Stomach (tissue), 9 donors: ENCODE results near the gene TLR1. TPM values are rescaled to one million over a fixed set of nuclear protein-coding genes. Genes with fewer than 3 reads are reported as not detected.
"Not testable (repeated sequence)": the region's sequence is repeated elsewhere in the genome, so short reads cannot be mapped to it uniquely, and the experiment has no call there.

ENCODE experiments used
- DNase-seq, 2 donors: peaks; one replicate each; pipeline versions ENCODE4 v3.0.0 to v3.0.0-alpha.2; 2013 to 2019
- H3K27ac ChIP-seq, 5 donors: fragments of 200-600 bp in 4 of 5; sonication (generic) in 4 of 5; one replicate each; pipeline ENCODE4 v1.5.1; 2013 to 2019; ENCODE audit warnings: mild to moderate bottlenecking in 1 of 5, moderate library complexity in 1 of 5
- H3K27me3 ChIP-seq, 3 donors: fragments of 200-600 bp; sonication (generic); one replicate each; pipeline ENCODE4 v1.5.1; 2017 to 2019; ENCODE audit warnings: mixed run types in 1 of 3
- H3K36me3 ChIP-seq, 4 donors: fragments of 200-600 bp; sonication (generic); 1 replicate in 3 of 4; 2 replicates in 1 of 4; pipeline ENCODE4 v1.5.1; 2016 to 2019
- H3K4me1 ChIP-seq, 4 donors: fragments of 200-600 bp; sonication (generic); one replicate each; pipeline ENCODE4 v1.5.1; 2016 to 2019
- H3K4me3 ChIP-seq, 4 donors: fragments of 200-600 bp; sonication (generic) in 3 of 4; one replicate each; pipeline ENCODE4 v1.5.1; 2016 to 2019; ENCODE audit warnings: mild to moderate bottlenecking in 1 of 4
- H3K9me3 ChIP-seq, 4 donors: fragments of 200-600 bp; sonication (generic); one replicate each; pipeline ENCODE4 v1.5.1; 2016 to 2019
- EP300 ChIP-seq: sonication (generic); formaldehyde crosslinking; IDR thresholded peaks from one replicate; pipeline ENCODE4 v1.6.1; 2017; ENCODE audit warnings: antibody characterized with exemption
- POLR2A ChIP-seq, 4 donors: fragments of 450-650 bp; IDR thresholded peaks; one replicate each; pipeline ENCODE4 v1.6.1; 2016; ENCODE audit warnings: antibody characterized with exemption in 4 of 4, control low read depth in 2 of 4, mild to moderate bottlenecking in 1 of 4, moderate library complexity in 1 of 4
- POLR2AphosphoS5 ChIP-seq, 3 donors: sonication (generic); formaldehyde crosslinking; IDR thresholded peaks; one replicate each; pipeline ENCODE4 v1.6.1; 2016; ENCODE audit warnings: antibody characterized with exemption in 3 of 3
- WGBS, 5 donors: extraction: QIAGEN DNeasy Blood & Tissue Kit in 3 of 5; methylation state at CpG; one replicate each; pipeline versions ENCODE4 v1.1.5 to v1.1.7; 2013 to 2018; 5-methylcytosine and 5-hydroxymethylcytosine counted together
- intact Hi-C: fragments of 100-400 bp; cut with DNase I; formaldehyde crosslinking; loops from one replicate; pipeline ENCODE4 v1.15.1; 2023; ENCODE audit warnings: low total_unique reads
- polyA plus RNA-seq, 3 donors: library from polyadenylated mRNA; stranded (reverse); fragments of 200-250 nt; gene quantifications; one replicate each; pipeline ENCODE4 v1.2.3, GENCODE V29; 2013
- total RNA-seq, 5 donors: library from RNA; depleted of rRNA; stranded (reverse); fragments of >200 nt; gene quantifications; one replicate each; pipeline versions ENCODE4 v1.1.0 to v1.2.3, GENCODE V29; 2014 to 2016
- TF ChIP-seq, protein P1 (sequence below), 7 experiments: fragments of 450-650 bp in 4 of 7; fragments of 200-600 bp in 3 of 7; sonication (generic) in 3 of 7; IDR thresholded peaks; one replicate each; pipeline ENCODE4 v1.5.1; 2016 to 2019; ENCODE audit warnings: antibody characterized with exemption in 7 of 7, control low read depth in 2 of 7, mild to moderate bottlenecking in 1 of 7
- donor health status: healthy with polysubstance abuse.
- donor health status: Bipolar disorder and iron deficiency.
- donor health status: healthy.

The TLR1 gene
- total and polyA plus RNA-seq, 8 donors = 1.2 to 37.4 (median 5.3) TPM; not detected in 1

GRCh38 chr4:38769857-38770256 lies 34.7 kb downstream of the TLR1 start:
- no peaks in the 10 kb centered on the region for H3K27me3 ChIP-seq
- intact Hi-C loops = loop anchor here (10.0 kb wide), 2 partner anchors 85 to 365 kb away; partner anchors contain the start of gene TLR6
- no peak overlapping the region for H3K4me3 ChIP-seq
- DNase-seq = no peak
- no peaks in the 10 kb centered on the region for H3K9me3 ChIP-seq
- no peaks in the 10 kb centered on the region for H3K36me3 ChIP-seq
- H3K27ac ChIP-seq = no peak overlapping the region
- 88 to 97% (median 91%) methylated on average over 2 of the region's 2 CpGs for WGBS, 5 donors
- no peaks in the 10 kb centered on the region for H3K4me1 ChIP-seq
- TF ChIP-seq POLR2A (IDR thresholded peaks at IDR 0.05) (no peak), POLR2AphosphoS5 (IDR thresholded peaks at IDR 0.05) (no peak), EP300 (no peak)
- TF ChIP-seq, protein P1, sequence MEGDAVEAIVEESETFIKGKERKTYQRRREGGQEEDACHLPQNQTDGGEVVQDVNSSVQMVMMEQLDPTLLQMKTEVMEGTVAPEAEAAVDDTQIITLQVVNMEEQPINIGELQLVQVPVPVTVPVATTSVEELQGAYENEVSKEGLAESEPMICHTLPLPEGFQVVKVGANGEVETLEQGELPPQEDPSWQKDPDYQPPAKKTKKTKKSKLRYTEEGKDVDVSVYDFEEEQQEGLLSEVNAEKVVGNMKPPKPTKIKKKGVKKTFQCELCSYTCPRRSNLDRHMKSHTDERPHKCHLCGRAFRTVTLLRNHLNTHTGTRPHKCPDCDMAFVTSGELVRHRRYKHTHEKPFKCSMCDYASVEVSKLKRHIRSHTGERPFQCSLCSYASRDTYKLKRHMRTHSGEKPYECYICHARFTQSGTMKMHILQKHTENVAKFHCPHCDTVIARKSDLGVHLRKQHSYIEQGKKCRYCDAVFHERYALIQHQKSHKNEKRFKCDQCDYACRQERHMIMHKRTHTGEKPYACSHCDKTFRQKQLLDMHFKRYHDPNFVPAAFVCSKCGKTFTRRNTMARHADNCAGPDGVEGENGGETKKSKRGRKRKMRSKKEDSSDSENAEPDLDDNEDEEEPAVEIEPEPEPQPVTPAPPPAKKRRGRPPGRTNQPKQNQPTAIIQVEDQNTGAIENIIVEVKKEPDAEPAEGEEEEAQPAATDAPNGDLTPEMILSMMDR (IDR thresholded peaks at IDR 0.05) = no peak

- no peak for TF ChIP-seq EP300
- TF ChIP-seq POLR2AphosphoS5 (IDR thresholded peaks at IDR 0.05) = no peak
- TF ChIP-seq, protein P1 (IDR thresholded peaks at IDR 0.05) = no peak
- no peak for TF ChIP-seq POLR2A (IDR thresholded peaks at IDR 0.05)
- intact Hi-C loops = loop anchor here (10.0 kb wide), 2 partner anchors 85 to 365 kb away; partner anchors contain the start of gene TLR6
- no peaks in the 10 kb centered on the region for H3K36me3 ChIP-seq
- H3K4me3 ChIP-seq = no peak overlapping the region
- H3K27me3 ChIP-seq = no peaks in the 10 kb centered on the region
- DNase-seq = no peak
- peak overlapping the region in 1 of 5 donors; percentile 22 for H3K27ac ChIP-seq
- H3K9me3 ChIP-seq = no peaks in the 10 kb centered on the region
- 49 to 85% (median 70%) methylated on average over 2 of the region's 2 CpGs for WGBS, 5 donors
- H3K4me1 ChIP-seq = no peaks in the 10 kb centered on the region
Measured at GRCh38 chr4:38769441-38769840, 35.1 kb downstream of the TLR1 start.

- H3K27ac ChIP-seq = peak overlapping the region in 1 of 5 donors; percentile 22
- DNase-seq = peak in 1 of 2 donors; percentile 50
- intact Hi-C loops = loop anchor here (10.0 kb wide), 2 partner anchors 86 to 366 kb away; partner anchors contain the start of gene TLR6
Measured at GRCh38 chr4:38768968-38769394, 35.6 kb downstream of the TLR1 start.

DNA sequence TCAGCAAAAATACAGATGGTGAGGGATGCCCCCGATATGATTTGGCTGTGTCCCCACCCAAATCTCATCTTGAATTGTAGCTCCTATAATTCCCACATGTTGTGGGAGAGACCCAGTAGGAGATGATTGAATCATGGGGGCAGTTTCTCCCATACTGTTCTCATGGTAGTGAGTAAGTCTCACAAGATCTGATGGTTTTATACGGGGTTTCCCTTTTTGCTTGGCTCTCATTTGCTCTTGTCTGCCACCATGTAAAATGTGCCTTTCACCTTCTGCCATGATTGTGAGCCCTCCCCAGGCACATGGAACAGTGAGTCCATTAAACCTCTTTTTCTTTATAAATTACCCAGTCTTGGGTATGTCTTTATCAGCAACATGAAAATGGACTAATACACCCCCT lies 37.7 kb downstream of the TLR1 start:
- H3K36me3 ChIP-seq, H3K27me3 ChIP-seq, H3K9me3 ChIP-seq, DNase-seq, H3K4me1 ChIP-seq, H3K4me3 ChIP-seq, H3K27ac ChIP-seq: not testable (repeated sequence)
- intact Hi-C loops = loop anchor here (10.0 kb wide), 2 partner anchors 88 to 368 kb away; partner anchors contain the start of gene TLR6
- WGBS, 5 donors = 93 to 96% (median 95%) methylated on average over 2 of the region's 2 CpGs

More at GRCh38 chr4:38768968-38769394, 35.6 kb downstream of the TLR1 start:
- Histone ChIP-seq H3K36me3 (no peaks in the 10 kb centered on the region), H3K4me3 (no peak overlapping the region), H3K4me1 (no peaks in the 10 kb centered on the region), H3K27me3 (no peaks in the 10 kb centered on the region), H3K9me3 (no peaks in the 10 kb centered on the region)
- TF ChIP-seq POLR2AphosphoS5 (IDR thresholded peaks at IDR 0.05) (no peak), EP300 (no peak), POLR2A (IDR thresholded peaks at IDR 0.05) (no peak)
- TF ChIP-seq, protein P1 (IDR thresholded peaks at IDR 0.05) = no peak
- WGBS, 5 donors = 50 to 73% (median 68%) methylated on average over 5 of the region's 5 CpGs

DNA sequence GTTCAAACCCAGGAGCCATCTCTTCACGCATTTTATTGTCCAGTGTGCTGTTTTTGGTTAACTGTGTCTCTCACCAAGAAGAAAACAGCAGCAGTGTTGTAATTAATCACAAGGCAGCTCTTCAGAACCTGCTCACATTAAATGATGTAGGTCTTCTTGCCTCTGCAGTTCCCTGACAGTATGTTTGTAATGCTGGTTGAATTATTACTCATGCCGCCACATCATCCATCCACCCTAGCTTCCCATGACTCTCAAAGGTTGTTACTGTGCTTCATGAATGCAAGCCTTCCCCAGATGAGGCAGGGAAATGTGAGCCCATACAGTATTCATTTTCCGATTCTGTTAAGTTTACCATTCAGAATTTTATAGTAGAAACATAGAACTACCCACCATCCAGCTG lies 39.2 kb downstream of the TLR1 start:
- Histone ChIP-seq H3K27me3 (no peaks in the 10 kb centered on the region), H3K27ac (no peak overlapping the region), H3K4me3 (no peak overlapping the region), H3K4me1 (no peaks in the 10 kb centered on the region), H3K36me3 (no peaks in the 10 kb centered on the region), H3K9me3 (no peaks in the 10 kb centered on the region)
- TF ChIP-seq POLR2AphosphoS5 (IDR thresholded peaks at IDR 0.05) (no peak), EP300 (no peak), POLR2A (IDR thresholded peaks at IDR 0.05) (no peak)
- TF ChIP-seq, protein P1 (IDR thresholded peaks at IDR 0.05) = no peak
- 91 to 97% (median 93%) methylated on average over 3 of the region's 3 CpGs for WGBS, 5 donors
- DNase-seq = no peak
- intact Hi-C loops = loop anchor here (10.0 kb wide), 2 partner anchors 89 to 369 kb away; partner anchors contain the start of gene TLR6
